GM19025 (cell line): ENCODE results near the gene ITPR2.
"Not testable (repeated sequence)": the region's sequence is repeated elsewhere in the genome, so short reads cannot be mapped to it uniquely, and the experiment has no call there.

ENCODE experiments used
- ATAC-seq: cut with Tn5 transposase; IDR thresholded peaks from one replicate; pipeline ENCODE4 v1.9.1; 2021; ENCODE audit warnings: mild to moderate bottlenecking, low read depth, moderate library complexity; ENCODE audit not compliant: unreplicated experiment

ITPR2 gene

GRCh38 chr12:26435069-26435404 lies 398.0 kb downstream of the ITPR2 start:
- no peak for ATAC-seq

DNA sequence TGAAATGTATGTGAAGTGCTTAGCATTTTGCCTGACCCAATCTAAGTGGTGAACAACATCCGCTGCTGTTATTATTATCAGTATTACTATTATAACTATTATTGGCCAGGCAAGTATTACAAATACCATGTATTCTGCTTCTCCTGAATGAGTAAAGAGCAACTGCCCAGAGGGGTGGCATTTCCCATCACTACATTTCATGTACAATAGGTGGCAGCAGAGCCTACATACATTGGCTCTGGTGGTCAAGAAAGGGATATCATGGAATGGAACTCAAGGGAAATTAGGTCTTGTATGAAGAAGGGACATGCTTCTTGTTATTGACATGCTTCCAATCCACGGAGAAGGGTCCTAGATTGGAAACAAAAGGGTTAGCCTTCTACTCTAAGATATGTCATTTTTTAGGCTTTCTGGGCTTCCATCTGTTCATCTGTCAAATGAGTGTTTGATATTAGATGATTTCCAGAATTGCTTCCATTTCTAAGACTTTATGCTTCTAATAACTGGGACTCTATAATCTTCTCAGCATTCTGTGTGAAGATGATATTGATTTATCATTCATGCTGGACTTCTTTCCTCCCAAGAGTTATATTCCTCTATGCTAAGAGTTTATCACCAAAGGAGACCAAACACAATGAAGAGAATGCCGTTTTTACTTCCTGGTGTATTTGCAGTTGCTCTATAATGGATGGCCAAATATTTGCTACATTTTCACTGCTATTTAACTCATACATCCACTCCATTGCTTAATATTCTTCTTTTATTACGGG lies 398.5 kb downstream of the ITPR2 start:
- ATAC-seq = no peak

GRCh38 chr12:26433701-26434100 lies 399.3 kb downstream of the ITPR2 start:
- ATAC-seq = not testable (repeated sequence)

DNA sequence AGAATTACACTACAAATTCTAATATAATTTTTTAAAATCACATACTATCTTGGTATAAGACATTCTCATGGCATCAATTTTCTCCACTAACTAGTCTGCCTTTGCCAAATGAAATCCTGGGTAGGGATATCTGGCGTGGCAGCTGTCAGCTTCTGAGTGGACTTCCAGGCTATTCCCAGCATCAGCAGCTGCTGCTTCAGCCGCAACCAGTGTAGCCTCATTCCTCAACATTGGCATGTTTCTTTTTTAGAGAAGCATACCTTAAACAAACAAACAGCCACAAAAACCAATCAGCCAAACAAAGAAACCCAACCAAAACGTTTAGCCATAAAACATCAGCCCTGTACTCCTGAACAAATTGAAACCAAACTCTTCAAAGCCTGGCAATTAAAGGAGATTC lies 401.8 kb downstream of the ITPR2 start:
- no peak for ATAC-seq

DNA sequence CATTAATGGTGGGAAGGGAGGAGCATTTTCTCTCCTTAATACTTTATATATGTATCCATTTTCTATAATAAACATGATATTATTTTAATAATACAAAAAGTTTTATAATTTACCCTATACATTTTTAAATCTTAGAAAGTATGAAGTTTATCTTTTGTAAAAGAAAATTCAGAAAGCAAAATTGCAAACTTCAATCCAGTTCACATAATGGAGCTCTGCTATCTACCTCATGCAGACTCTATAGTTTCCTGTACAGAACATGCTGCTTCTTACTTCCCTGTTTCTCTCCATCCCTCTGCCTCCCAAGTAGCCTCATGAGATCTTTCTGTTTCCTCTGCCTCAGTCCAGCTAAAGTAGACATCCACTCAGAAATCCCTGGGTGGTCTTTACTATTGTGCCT lies 402.4 kb downstream of the ITPR2 start:
- ATAC-seq = not testable (repeated sequence)

- ATAC-seq = no peak
Measured at GRCh38 chr12:26429070-26429691, 403.8 kb downstream of the ITPR2 start.

- ATAC-seq = no peak
Measured at GRCh38 chr12:26428420-26428819, 404.6 kb downstream of the ITPR2 start.

DNA sequence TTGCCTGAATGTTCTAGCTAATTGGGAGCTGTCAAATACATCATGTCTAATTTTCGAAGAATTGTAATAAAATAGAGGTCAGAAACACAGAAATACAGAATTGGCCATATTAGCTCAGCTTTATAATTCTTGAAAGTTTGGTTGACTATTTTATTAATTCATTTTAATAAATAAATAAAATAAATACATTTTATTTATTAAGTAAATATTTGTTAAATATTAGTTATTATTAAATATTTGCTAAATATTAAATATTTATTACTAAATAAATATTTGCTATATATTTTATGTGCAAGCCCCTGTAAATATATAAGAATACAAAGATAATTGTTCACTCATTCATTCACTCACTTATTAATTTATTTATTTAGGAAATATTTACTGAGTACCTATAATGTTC lies 406.3 kb downstream of the ITPR2 start:
- ATAC-seq = no peak

- ATAC-seq = peak; percentile 55
Measured at GRCh38 chr12:26425587-26426260, 407.3 kb downstream of the ITPR2 start.

DNA sequence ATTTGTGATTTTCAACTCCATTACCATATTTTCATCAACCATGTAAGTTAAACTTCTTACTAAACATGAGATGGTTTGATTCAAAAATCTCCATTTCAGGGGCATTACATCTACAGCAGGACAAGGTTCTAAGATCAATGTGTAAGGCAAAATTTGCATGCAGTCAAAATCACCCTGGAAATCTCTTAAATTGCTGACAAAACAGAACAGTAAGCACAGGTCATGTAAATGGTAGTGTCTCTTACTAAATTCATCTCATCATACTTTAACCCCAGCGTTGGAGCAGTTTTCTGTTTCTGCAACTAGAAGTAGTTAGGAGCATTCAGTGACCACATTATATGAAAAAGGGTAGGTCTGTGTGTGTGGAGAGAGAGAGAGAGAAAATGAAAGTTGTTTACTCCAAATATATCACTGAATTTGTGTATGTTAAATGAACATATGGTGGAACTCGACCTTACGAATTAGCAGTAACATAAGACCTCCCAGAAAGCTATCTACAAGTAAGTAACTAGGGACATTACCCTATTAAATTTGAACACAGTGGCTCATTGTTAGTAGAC lies 410.1 kb downstream of the ITPR2 start:
- peak; percentile 57 for ATAC-seq

DNA sequence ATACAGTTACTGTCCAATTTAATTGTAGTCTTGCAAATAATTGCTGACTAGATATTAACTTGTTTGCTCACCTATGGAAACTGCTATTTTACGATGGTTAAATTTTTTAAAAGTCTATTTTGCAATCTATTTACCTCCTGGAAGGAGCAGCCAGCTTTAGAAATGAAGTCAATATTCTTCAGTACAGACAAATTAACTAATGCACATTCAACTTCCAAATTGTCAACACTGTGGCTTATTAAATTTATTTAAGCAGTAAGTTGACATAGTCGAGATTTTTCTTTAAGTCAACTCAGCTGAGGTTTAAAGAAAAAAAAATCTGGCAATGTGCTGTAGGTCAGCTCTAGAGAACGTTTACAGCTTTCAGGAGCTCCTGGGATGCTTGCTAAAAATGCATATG lies 416.4 kb downstream of the ITPR2 start:
- no peak for ATAC-seq

- ATAC-seq = no peak
Measured at GRCh38 chr12:26410689-26411088, 422.3 kb downstream of the ITPR2 start.

- ATAC-seq = no peak
Measured at GRCh38 chr12:26406813-26407212, 426.2 kb downstream of the ITPR2 start.

DNA sequence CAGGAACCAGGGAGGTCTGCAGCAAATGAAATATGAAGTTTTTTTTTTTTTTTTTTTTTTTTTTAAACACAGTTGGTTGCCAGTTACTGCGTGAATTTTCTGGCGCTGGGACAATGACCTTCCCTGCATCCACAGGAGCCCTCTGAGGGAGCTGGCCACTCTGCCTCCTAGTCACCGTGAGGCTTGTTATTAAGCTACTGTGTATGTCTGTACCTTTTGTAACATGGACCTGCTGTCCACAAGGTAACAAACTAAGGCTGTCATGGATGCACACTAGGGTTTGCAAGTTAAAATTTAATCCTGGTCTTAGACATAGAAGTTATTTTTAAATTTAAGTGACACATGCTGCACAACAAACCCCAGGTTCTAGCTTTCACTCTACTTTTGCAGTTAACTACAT lies 426.6 kb downstream of the ITPR2 start:
- no peak for ATAC-seq

DNA sequence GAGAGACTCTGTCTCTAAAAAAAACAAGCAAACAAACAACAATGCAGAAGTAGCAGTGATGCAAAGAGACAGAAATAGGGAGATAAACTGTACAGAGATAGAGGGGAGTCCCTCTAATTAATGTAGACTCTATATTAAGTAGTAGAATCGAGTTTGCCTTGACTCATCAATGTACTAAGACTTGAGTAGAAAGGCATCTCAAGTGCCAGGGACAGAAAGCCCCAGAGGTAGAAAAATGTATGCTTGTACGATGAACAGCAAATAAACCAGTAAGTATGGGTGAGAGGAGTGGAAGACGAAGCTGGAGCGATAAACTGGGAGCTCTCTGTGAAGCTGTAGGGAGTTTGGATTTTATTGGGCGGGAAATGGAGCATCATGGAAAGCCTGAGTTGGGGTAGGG lies 429.4 kb downstream of the ITPR2 start:
- no peak for ATAC-seq

DNA sequence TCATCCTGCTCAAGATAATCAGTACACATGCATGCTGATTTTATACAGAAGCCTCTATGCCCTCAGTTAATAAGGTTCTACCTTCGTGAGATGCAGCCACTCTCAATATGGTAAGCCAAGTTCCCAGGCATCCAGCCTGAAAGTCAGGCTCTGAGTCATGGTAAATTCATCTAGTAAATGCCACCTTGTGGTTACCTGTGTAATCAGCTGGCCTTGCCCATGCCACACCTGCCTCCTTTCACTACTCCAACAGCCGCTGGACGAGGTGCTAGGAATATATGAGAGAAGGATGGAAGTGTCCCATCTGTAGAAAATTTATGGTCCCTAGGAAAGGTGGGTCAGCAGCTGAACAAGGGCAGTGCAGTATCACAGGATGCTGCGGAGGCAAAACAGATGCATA lies 430.3 kb downstream of the ITPR2 start:
- no peak for ATAC-seq

GRCh38 chr12:26401874-26402273 lies 431.1 kb downstream of the ITPR2 start:
- no peak for ATAC-seq

DNA sequence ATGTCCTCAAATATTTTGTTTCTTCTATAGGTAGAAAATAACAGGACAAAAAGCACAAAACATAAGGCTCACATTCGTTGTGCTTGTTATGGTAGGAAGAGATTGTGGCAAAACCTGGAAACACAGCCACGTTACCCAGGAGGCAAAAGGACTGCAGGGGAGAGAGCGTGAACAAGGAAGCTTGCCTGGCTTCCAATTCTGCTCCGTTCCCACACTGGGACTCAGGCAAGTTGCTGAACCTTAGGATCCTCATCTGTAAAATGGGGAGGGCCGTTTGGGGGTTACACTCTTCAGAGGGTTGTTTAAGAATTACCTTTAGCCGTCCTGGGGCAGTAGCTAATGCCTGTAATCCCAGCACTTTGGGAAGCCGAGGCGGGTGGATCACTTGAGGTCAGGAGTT lies 432.4 kb downstream of the ITPR2 start:
- no peak for ATAC-seq

GRCh38 chr12:26399381-26399780 lies 433.6 kb downstream of the ITPR2 start:
- ATAC-seq = no peak

DNA sequence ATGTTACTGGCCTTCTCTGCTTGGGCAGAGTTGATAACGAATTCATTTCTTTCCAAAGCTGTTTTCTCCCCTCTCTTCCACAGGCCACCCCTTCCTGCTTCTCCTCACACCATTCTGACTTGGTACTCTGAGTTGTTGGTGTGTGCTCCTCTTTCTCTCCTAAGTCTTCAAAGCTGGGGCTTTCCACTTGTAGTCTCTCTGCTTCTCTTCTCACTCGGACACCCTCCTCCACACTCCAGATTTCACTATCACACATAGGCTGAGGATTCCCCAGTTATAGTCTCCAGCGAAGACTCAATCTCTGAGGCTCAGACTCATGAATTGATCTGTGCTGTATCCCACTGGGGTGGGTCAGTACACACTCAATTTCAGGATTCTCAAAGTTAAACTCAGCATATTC lies 436.6 kb downstream of the ITPR2 start:
- ATAC-seq = peak; percentile 76

DNA sequence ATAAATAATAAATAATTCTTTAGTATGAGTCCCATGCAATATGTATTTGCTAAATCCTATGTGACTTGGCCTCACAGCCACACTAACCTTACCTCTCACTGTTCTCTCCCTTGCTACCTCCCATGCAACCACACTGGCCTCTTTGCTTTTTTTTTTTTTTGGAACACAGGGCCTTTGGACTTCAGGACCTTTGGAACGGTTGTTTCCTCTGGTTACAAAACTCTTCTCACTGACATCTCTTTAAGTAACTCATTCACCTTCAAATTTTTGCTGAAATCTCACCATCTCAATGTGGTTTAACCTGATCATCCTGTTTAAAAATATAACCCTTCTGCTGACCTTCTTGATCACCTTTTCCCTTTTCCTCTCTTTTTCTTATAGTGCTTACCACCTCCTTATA lies 443.7 kb downstream of the ITPR2 start:
- ATAC-seq = no peak

DNA sequence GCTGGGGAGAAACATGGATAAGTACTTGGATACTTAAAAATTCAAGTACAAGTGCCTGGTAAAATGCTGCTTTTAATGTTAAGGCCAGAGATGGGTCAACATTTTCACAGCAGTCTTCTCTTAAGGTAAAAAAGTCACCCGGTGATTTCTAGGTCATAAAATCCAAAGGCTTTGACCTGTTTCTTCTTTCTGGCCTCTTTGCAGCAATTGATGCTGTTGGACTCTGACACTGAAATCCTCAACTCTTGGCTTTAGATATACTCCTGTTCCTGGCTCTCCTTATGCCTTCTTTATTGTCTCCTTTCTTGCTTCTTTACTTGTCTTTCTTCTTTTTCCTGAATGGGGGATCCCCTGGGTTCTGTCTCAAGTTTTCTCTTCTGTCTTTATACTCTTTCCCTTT lies 448.5 kb downstream of the ITPR2 start:
- no peak for ATAC-seq
